Testis (tissue), 3 donors: ENCODE results near the gene NR5A1. TPM values are rescaled to one million over a fixed set of nuclear protein-coding genes. Genes with fewer than 3 reads are reported as not detected.

Source experiments
- DNase-seq: peaks from one replicate; pipeline ENCODE4 v3.0.0-alpha.2; 2019
- H3K27ac ChIP-seq, 2 donors: fragments of 200-600 bp; sonication (generic); one replicate each; pipeline ENCODE4 v1.5.1; 2019
- H3K27me3 ChIP-seq: fragments of 200-600 bp; sonication (generic); one replicate; pipeline ENCODE4 v1.5.1; 2019
- H3K36me3 ChIP-seq: fragments of 200-600 bp; sonication (generic); one replicate; pipeline ENCODE4 v1.5.1; 2017; ENCODE audit warnings: low read depth; ENCODE audit errors: missing control alignments
- H3K4me1 ChIP-seq: fragments of 200-600 bp; sonication (generic); one replicate; pipeline ENCODE4 v1.5.1; 2019
- H3K4me3 ChIP-seq, 2 donors: fragments of 200-600 bp; sonication (generic); one replicate each; pipeline ENCODE4 v1.5.1; 2017 to 2019
- H3K9me3 ChIP-seq: fragments of 200-600 bp; sonication (generic); one replicate; pipeline ENCODE4 v1.5.1; 2017
- CTCF ChIP-seq, 3 experiments: fragments of 450-650 bp in 2 of 3; fragments of 200-600 bp in 1 of 3; sonication (generic) in 1 of 3; IDR thresholded peaks; one replicate each; pipeline ENCODE4 v1.5.1; 2016 to 2019; ENCODE audit warnings: antibody characterized with exemption in 3 of 3, mild to moderate bottlenecking in 2 of 3, moderate library complexity in 1 of 3
- POLR2A ChIP-seq: fragments of 450-650 bp; IDR thresholded peaks from one replicate; pipeline ENCODE4 v1.6.1; 2017; ENCODE audit warnings: antibody characterized with exemption, mild to moderate bottlenecking, moderate library complexity
- WGBS, 2 donors: methylation state at CpG; one replicate each; pipeline ENCODE4 v1.1.5; 2018; 5-methylcytosine and 5-hydroxymethylcytosine counted together
- intact Hi-C: fragments of 100-400 bp; cut with DNase I; formaldehyde crosslinking; loops from one replicate; pipeline ENCODE4 v1.15.1; 2023; ENCODE audit warnings: low total_unique reads
- polyA plus RNA-seq: library from polyadenylated mRNA; stranded (reverse); fragments of 350-450 nt; fragmentation: Illumina TruSeq; extraction: RNeasy Lipid Tissue Mini Kit (QIAGEN cat#74804); gene quantifications from one replicate; pipeline ENCODE4 v1.2.3, GENCODE V29; 2014; ENCODE audit warnings: low read depth, low replicate concordance; ENCODE audit not compliant: insufficient read depth
- total RNA-seq, 2 donors: library from RNA; depleted of rRNA; stranded (reverse); fragments of >200 nt; gene quantifications; one replicate each; pipeline ENCODE4 v1.2.3, GENCODE V29; 2016

Gene NR5A1
- total and polyA plus RNA-seq, 3 donors from 2014 or later, result 28.7 to 65.2 (median 43.5) TPM

GRCh38 chr9:124468061-124468740 lies 39.0 kb downstream of the NR5A1 start:
- Histone ChIP-seq H3K9me3 (no peaks in the 10 kb centered on the region), H3K27ac (no peak overlapping the region), H3K36me3 (no peaks in the 10 kb centered on the region), H3K4me3 (no peak overlapping the region), H3K27me3 (no peaks in the 10 kb centered on the region), H3K4me1 (no peaks in the 10 kb centered on the region)
- no peak for DNase-seq
- 94 to 95% methylated on average over 9 to 19 of the region's 19 CpGs for WGBS, 2 donors
- TF ChIP-seq POLR2A (no peak), CTCF (IDR thresholded peaks at IDR 0.05) (no peak)
- intact Hi-C loops, result no loop called here

- Histone ChIP-seq H3K4me3 (no peak overlapping the region), H3K27me3 (no peaks in the 10 kb centered on the region), H3K4me1 (no peaks in the 10 kb centered on the region), H3K9me3 (no peaks in the 10 kb centered on the region), H3K36me3 (no peaks in the 10 kb centered on the region), H3K27ac (no peak overlapping the region)
- intact Hi-C loops, result no loop called here
- no peak for DNase-seq
- 92% methylated on average over 10 to 17 of the region's 17 CpGs for WGBS, 2 donors
- no peak for TF ChIP-seq POLR2A
- TF ChIP-seq CTCF (IDR thresholded peaks at IDR 0.05), result no peak
Observed at GRCh38 chr9:124467410-124468060, 39.7 kb downstream of the NR5A1 start.

GRCh38 chr9:124465736-124466135 lies 41.5 kb downstream of the NR5A1 start:
- 89 to 94% methylated on average over 3 of the region's 3 CpGs for WGBS, 2 donors
- Histone ChIP-seq H3K36me3 (no peaks in the 10 kb centered on the region), H3K27me3 (no peaks in the 10 kb centered on the region), H3K27ac (no peak overlapping the region), H3K9me3 (no peaks in the 10 kb centered on the region), H3K4me3 (no peak overlapping the region), H3K4me1 (no peaks in the 10 kb centered on the region)
- no peak for DNase-seq
- no peak for TF ChIP-seq POLR2A
- TF ChIP-seq CTCF (IDR thresholded peaks at IDR 0.05), result no peak
- intact Hi-C loops, result no loop called here

- Histone ChIP-seq H3K36me3 (no peaks in the 10 kb centered on the region), H3K27me3 (no peaks in the 10 kb centered on the region), H3K4me3 (no peak overlapping the region), H3K27ac (no peak overlapping the region), H3K9me3 (no peaks in the 10 kb centered on the region), H3K4me1 (no peaks in the 10 kb centered on the region)
- WGBS, 2 donors, result 86 to 92% methylated on average over 1 of the region's 1 CpG
- no peak for DNase-seq
- intact Hi-C loops, result no loop called here
- TF ChIP-seq POLR2A (no peak), CTCF (IDR thresholded peaks at IDR 0.05) (no peak)
Observed at GRCh38 chr9:124462739-124463138, 44.5 kb downstream of the NR5A1 start.

GRCh38 chr9:124458441-124458840 lies 48.8 kb downstream of the NR5A1 start:
- intact Hi-C loops, result no loop called here
- 83 to 91% methylated on average over 6 to 9 of the region's 9 CpGs for WGBS, 2 donors
- TF ChIP-seq CTCF (IDR thresholded peaks at IDR 0.05) (no peak), POLR2A (no peak)

More at GRCh38 chr9:124458441-124458840, 48.8 kb downstream of the NR5A1 start:
- Histone ChIP-seq H3K27ac (no peak overlapping the region), H3K9me3 (no peaks in the 10 kb centered on the region), H3K36me3 (no peaks in the 10 kb centered on the region), H3K27me3 (no peaks in the 10 kb centered on the region), H3K4me3 (no peak overlapping the region), H3K4me1 (no peaks in the 10 kb centered on the region)
- no peak for DNase-seq
